Activated CD4-positive, alpha-beta T cell treated with anti-CD3 and anti-CD28 coated beads, Interleukin-2, amount 10 ng/mL, durations not matched to agents 7 days and 5 days (primary cell): ENCODE data around the gene PCSK5. TPM values are rescaled to one million over a fixed set of nuclear protein-coding genes. Genes with fewer than 3 reads are reported as not detected.
A peak's percentile ranks its signal among the peaks of the same experiment; 100 is the strongest.
"Not testable (repeated sequence)": the region's sequence is repeated elsewhere in the genome, so short reads cannot be mapped to it uniquely, and the experiment has no call there.

ENCODE experiments used
- CTCF ChIA-PET: fragments of 350-600 bp; sonication (Branson Sonifier 250); formaldehyde crosslinking; loops from one replicate; lab custom pipeline; 2021; ENCODE audit warnings: antibody characterized with exemption; lab: Charles Lee
- POLR2A ChIA-PET: fragments of 350-600 bp; sonication (Branson Sonifier 250); formaldehyde crosslinking; loops from one replicate; lab custom pipeline; 2021; ENCODE audit warnings: antibody characterized with exemption; lab: Charles Lee
- DNase-seq: peaks from one replicate; pipeline ENCODE4 v3.0.0-alpha.2; 2020
- H3K27ac Mint-ChIP-seq: one replicate; pipeline ENCODE4 v1.8.0; 2021; ENCODE audit warnings: mild to moderate bottlenecking, moderate library complexity, mixed read lengths
- H3K27me3 Mint-ChIP-seq: one replicate; pipeline ENCODE4 v1.8.0; 2021; ENCODE audit warnings: mixed read lengths
- H3K36me3 Mint-ChIP-seq: one replicate; pipeline ENCODE4 v1.8.0; 2021; ENCODE audit warnings: low read depth, mixed read lengths
- H3K4me1 Mint-ChIP-seq: one replicate; pipeline ENCODE4 v1.8.0; 2021; ENCODE audit warnings: mixed read lengths
- H3K4me3 Mint-ChIP-seq: one replicate; pipeline ENCODE4 v1.8.0; 2021; ENCODE audit warnings: mild to moderate bottlenecking, moderate library complexity, mixed read lengths
- H3K9me3 Mint-ChIP-seq: one replicate; pipeline ENCODE4 v1.8.0; 2021; ENCODE audit warnings: mixed read lengths
- total RNA-seq, 2 experiments: library from RNA; stranded (reverse); gene quantifications; one replicate each; pipeline ENCODE4 v1.2.3, GENCODE V29; 2021

PCSK5 gene
- total RNA-seq, 2 experiments from 2014 or later = 3.9 to 4.3 TPM

DNA sequence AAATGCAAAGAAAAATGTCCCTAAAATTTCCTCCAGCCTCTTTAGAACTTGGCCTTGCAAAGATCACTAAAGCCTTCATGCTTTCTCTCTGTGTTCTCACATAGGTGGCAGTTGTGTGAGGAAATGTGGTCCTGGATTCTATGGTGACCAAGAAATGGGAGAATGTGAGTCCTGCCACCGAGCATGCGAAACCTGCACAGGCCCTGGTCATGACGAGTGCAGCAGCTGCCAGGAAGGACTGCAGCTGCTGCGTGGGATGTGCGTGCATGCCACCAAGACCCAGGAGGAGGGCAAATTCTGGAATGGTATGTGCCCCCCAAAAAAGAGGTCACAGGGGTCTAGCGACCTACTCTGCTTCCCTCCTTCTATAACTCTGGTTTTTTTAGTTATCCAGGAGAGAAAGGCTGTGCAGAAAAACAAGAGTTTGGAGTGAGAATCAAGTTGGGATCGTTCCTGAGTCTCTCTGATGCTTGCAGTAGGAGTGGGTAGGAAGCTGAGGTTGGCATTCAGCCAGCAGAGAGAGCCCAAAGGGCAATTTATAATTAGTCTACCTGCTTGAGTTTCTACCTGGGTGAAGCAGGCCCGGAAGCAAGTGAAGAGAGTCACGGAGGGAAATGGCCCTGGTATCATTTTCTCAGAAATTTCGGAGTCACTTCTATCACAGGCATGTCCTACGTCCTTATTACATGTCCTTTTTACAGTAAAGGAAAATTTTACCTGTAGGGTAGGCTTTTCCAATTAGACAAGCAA lies 406.3 kb downstream of the PCSK5 start:
- ChIA-PET POLR2A (no interaction called here), CTCF (interaction anchor here (1.3 to 1.4 kb wide), 2 partner anchors 11 to 12 kb away, joined by 3 read pairs; no protein-coding TSS in a partner anchor)
- no peaks in the 10 kb centered on the region for H3K9me3 Mint-ChIP-seq
- peaks cover 19% of the 10 kb centered on the region for H3K4me1 Mint-ChIP-seq
- no peak for DNase-seq
- no peaks in the 10 kb centered on the region for H3K27me3 Mint-ChIP-seq
- H3K27ac Mint-ChIP-seq = peak overlapping the region; percentile 5
- no peak overlapping the region for H3K4me3 Mint-ChIP-seq
- H3K36me3 Mint-ChIP-seq = no peaks in the 10 kb centered on the region

DNA sequence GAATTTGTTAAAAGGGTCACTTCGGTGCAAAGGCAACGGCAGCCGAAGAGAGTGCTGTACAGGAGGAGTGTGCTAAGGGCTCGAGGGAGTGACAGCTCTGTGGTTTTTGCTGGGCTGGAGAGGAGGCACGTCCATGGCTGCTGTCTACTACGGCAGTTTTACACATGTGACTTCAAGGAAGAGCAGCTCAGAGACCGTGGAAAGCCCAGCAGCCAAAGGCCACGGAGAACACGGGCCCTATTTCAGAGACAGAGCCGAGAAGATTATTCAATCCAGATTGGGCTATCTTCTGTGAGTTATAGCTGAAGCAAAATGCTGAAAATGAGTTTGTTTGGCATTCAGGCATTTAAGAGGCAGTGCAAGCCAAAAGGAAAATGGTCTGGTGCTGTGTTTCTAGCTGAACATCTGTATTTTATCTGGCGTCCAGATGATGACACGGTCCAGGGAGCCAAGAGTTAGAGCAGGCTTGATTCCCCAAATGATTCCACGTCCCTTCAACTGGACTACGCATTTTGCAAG lies 407.3 kb downstream of the PCSK5 start:
- H3K27ac Mint-ChIP-seq = no peak overlapping the region
- no peaks in the 10 kb centered on the region for H3K36me3 Mint-ChIP-seq
- H3K4me3 Mint-ChIP-seq = no peak overlapping the region
- no peaks in the 10 kb centered on the region for H3K27me3 Mint-ChIP-seq
- CTCF ChIA-PET = interaction anchor here (1.3 to 1.4 kb wide), 2 partner anchors 9 to 11 kb away, joined by 3 read pairs; no protein-coding TSS in a partner anchor
- H3K9me3 Mint-ChIP-seq = no peaks in the 10 kb centered on the region
- POLR2A ChIA-PET = no interaction called here
- peaks cover 16% of the 10 kb centered on the region for H3K4me1 Mint-ChIP-seq
- no peak for DNase-seq

DNA sequence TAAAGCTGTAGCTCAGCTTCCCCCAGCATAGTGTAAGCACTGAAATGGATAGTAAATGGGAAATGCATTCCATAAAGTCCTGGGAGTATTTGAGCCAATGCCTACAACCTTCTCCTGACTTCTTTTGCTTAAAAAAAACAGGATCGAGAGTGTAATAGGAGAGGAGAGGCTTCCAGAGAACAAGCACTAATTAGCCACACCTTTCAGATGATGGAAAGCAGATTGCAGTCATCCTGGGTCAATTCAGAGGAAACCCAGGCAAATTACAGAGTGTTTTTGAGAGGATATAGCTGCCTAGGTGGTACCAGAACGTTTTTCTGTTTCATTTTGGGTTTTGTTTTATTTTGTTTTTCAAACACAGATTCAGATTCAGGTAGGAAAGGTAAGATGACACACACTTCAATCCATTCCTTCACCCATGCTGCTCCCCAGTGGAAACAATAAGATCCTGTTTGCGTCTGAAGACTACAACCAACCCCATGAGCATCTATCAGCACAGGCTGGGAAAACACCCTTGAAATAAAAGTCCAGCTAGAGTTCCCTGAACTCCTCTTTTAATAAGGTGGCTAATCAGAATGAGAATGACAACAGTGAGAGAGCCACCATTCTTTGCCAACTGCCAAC lies 408.2 kb downstream of the PCSK5 start:
- Mint-ChIP-seq H3K36me3 (no peaks in the 10 kb centered on the region), H3K4me3 (no peak overlapping the region), H3K27me3 (no peaks in the 10 kb centered on the region), H3K4me1 (peaks cover 12% of the 10 kb centered on the region), H3K9me3 (no peaks in the 10 kb centered on the region), H3K27ac (no peak overlapping the region)
- ChIA-PET CTCF (interaction anchor here (1.3 kb wide), 1 partner anchor 10 kb away, joined by 3 read pairs; no protein-coding TSS in a partner anchor), POLR2A (no interaction called here)
- no peak for DNase-seq

DNA sequence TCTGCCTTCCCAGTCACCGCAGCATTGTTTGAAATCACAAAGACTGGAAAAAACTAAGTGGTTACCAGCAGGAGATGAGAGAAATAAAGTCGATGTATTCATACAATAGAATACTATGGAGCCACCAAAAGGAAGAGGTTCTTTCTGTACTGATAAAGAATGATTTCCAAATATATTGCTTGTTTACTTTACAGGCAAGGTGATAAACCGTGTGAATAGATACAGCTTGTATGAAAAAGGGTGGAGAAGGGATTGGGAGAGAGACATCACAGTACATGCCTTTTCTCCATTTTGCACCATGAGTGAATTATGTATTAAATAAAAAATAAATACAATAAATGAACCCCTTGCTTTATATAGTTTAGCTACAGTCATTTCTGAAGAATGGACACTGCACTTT lies 412.1 kb downstream of the PCSK5 start:
- ChIA-PET CTCF (interaction anchor here (0.6 to 2.7 kb wide), 8 partner anchors 12 to 1033 kb away, joined by 3 to 8 read pairs (median 3); no protein-coding TSS in a partner anchor), POLR2A (interaction anchor here (0.6 kb wide), 1 partner anchor 499 kb away, joined by 4 read pairs; no protein-coding TSS in a partner anchor)
- Mint-ChIP-seq H3K9me3 (no peaks in the 10 kb centered on the region), H3K27me3 (no peaks in the 10 kb centered on the region), H3K4me3 (no peak overlapping the region), H3K36me3 (no peaks in the 10 kb centered on the region), H3K27ac (no peak overlapping the region), H3K4me1 (peaks cover 5% of the 10 kb centered on the region)
- no peak for DNase-seq

DNA sequence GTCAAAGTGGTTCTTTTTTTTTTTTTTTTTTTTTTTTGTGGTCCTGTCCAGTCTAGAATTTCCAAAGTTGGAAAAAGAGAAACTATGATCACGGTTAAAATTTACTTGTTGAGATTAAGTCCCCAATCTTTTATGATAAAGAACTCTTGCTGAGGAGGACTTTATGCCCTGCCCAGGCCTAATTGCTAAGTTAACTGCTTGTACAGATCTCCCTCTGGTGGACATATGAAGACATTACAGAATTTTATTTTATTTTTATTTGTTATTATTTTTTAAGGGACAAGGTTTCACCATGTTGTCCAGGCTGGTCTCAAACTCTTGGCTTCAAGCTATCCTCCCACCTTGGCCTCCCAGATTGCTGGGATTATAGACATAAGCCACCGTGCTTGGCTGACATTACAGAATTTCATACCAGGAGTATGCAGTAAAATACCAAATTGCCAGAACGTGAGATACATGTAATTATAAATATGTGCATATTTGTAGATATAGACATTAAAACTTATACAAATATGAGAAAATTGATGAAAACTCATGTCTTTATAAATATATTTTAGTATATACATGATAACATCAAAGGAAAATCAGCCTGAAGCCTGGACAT lies 412.6 kb downstream of the PCSK5 start:
- Mint-ChIP-seq H3K4me3 (no peak overlapping the region), H3K27me3 (no peaks in the 10 kb centered on the region), H3K4me1 (peaks cover 2% of the 10 kb centered on the region), H3K36me3 (no peaks in the 10 kb centered on the region), H3K27ac (no peak overlapping the region), H3K9me3 (no peaks in the 10 kb centered on the region)
- peak; percentile 13 for DNase-seq
- CTCF ChIA-PET = interaction anchor here (0.6 to 2.7 kb wide), 9 partner anchors 10 to 1034 kb away, joined by 3 to 8 read pairs (median 3); no protein-coding TSS in a partner anchor
- POLR2A ChIA-PET = no interaction called here

DNA sequence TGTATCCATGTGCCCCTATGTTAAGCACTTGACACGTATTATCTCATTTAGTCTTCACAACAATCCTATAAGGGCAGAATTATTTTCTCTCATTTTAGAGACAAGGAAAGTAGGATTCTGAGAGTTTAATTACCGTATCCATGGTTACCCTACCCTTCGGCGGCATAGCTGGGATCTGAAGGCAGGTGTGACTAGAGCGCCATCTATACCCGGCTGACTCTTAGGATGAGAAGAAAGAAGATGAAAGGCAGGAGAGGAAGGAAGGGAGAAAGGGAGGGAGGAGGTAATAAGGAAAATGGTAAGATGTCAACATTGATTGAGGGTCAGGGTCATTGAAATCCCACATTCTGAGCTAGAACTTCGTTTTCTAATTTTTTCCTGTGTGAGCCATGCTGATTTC lies 416.6 kb downstream of the PCSK5 start:
- H3K4me3 Mint-ChIP-seq = not testable (repeated sequence)

DNA sequence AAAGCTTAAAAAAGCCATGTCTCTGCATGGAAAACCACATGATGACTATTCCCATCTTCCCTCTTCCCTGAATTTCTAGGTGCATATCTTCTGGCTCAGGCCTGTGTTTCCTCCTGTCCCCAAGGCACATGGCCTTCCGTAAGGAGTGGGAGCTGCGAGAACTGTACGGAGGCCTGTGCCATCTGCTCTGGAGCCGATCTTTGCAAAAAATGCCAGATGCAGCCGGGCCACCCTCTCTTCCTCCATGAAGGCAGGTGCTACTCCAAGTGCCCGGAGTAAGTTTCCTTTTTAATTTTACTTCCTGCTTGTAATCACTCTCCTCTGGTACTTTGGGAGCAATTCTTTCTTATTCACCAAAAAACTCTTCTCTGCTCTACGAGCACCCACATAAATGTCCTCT lies 420.1 kb downstream of the PCSK5 start:
- H3K4me3 Mint-ChIP-seq = no peak overlapping the region
- no peak overlapping the region for H3K27ac Mint-ChIP-seq
- no peaks in the 10 kb centered on the region for H3K4me1 Mint-ChIP-seq
- H3K36me3 Mint-ChIP-seq = no peaks in the 10 kb centered on the region
- DNase-seq = no peak
- POLR2A ChIA-PET = no interaction called here
- CTCF ChIA-PET = no interaction called here
- H3K9me3 Mint-ChIP-seq = no peaks in the 10 kb centered on the region
- peaks cover 3% of the 10 kb centered on the region for H3K27me3 Mint-ChIP-seq

More for the DNA sequence above, 416.6 kb downstream of the PCSK5 start:
- H3K27ac Mint-ChIP-seq, DNase-seq, H3K4me1 Mint-ChIP-seq, H3K36me3 Mint-ChIP-seq, POLR2A ChIA-PET, H3K9me3 Mint-ChIP-seq, H3K27me3 Mint-ChIP-seq: not testable (repeated sequence)
- CTCF ChIA-PET = interaction anchor here (1.0 kb wide), 1 partner anchor 10 kb away, joined by 3 read pairs; no protein-coding TSS in a partner anchor

DNA sequence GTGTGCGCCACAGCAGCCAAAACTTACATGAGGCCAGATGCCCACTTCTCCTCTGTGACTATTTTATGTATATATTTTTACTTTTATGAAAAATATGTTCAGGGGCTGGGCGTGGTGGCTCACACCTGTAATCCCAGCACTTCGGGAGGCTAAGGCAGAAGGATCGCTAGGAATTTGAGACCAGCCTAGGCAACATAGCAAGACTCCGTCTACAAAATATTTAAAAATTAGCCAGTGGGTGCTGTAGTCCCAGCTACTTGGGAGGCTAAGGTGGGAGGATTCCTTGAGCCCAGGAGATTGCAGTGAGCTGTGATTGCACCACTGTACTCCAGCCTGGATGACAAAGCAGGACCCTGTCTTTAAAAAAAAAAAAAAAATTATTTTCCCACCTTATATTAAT lies 420.5 kb downstream of the PCSK5 start:
- no peaks in the 10 kb centered on the region for H3K9me3 Mint-ChIP-seq
- CTCF ChIA-PET = no interaction called here
- no peak for DNase-seq
- H3K27me3 Mint-ChIP-seq = peaks cover 3% of the 10 kb centered on the region
- no peaks in the 10 kb centered on the region for H3K36me3 Mint-ChIP-seq
- no peaks in the 10 kb centered on the region for H3K4me1 Mint-ChIP-seq
- H3K27ac Mint-ChIP-seq = no peak overlapping the region
- H3K4me3 Mint-ChIP-seq = no peak overlapping the region
- POLR2A ChIA-PET = no interaction called here

DNA sequence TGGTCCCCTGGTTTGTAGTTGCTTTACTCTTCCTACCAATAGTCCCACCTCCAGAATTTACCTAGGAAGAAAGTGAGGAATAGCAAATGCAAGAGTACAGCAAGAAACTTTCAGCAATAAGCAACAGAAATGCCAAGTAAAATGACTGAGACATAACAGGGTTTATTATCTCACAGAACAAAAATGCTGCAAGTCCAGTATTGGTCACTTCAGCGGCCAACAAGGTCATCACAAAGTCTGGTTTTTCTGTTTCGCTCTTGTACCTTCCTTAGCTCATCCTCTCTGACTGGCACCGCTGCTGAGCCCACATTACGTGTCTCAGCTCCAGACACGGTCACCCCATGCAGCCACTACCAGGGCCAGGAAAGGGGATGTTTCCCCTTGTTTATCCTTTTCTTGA lies 421.1 kb downstream of the PCSK5 start:
- CTCF ChIA-PET = no interaction called here
- POLR2A ChIA-PET = no interaction called here
- Mint-ChIP-seq H3K4me3 (no peak overlapping the region), H3K4me1 (no peaks in the 10 kb centered on the region), H3K36me3 (no peaks in the 10 kb centered on the region), H3K27ac (no peak overlapping the region), H3K27me3 (peaks cover 3% of the 10 kb centered on the region), H3K9me3 (no peaks in the 10 kb centered on the region)
- DNase-seq = no peak

DNA sequence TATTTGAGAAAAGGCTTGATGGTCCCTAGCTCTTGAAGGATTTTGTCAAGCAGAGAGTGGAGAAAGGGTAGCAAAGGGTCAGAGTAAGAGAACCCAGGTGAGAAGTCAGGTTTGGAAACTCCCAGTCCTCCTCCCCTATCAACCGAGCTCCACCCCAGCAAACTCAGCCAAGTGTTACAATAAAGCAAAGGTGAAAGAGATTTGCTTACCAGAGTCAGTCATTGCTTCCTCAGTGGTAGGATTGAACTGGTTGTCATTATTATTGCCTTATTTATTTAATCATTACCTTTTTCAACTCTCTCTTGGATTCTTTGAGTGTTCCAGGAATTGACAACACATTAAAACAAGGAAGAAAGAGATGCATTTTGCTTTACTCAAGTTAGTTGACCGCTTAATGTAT lies 423.3 kb downstream of the PCSK5 start:
- Mint-ChIP-seq H3K4me1 (no peaks in the 10 kb centered on the region), H3K36me3 (no peaks in the 10 kb centered on the region), H3K9me3 (no peaks in the 10 kb centered on the region), H3K27ac (no peak overlapping the region), H3K27me3 (peaks cover 3% of the 10 kb centered on the region), H3K4me3 (no peak overlapping the region)
- ChIA-PET CTCF (no interaction called here), POLR2A (interaction anchor here (0.6 kb wide), 1 partner anchor 23 kb away, joined by 3 read pairs; no protein-coding TSS in a partner anchor)
- DNase-seq = no peak

DNA sequence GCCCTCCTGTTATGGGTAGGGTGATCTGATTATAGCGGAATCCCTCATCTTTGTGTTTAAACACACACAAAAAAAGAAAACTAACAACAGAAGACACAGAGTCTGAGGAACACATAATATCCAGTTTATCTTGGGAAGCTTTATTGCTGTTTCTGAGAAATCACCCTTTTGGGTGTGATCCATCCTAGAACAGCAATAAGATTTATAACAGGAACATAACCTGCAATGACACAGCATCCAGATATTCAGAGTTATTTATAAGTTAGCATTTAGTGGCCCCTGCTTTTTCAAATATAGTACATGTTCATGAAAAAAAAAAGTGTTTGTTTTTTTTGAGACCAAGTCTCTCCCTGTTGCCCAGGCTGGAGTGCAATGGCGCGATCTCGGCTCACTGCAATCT lies 423.8 kb downstream of the PCSK5 start:
- no peaks in the 10 kb centered on the region for H3K36me3 Mint-ChIP-seq
- peaks cover 3% of the 10 kb centered on the region for H3K27me3 Mint-ChIP-seq
- no peaks in the 10 kb centered on the region for H3K4me1 Mint-ChIP-seq
- H3K27ac Mint-ChIP-seq = no peak overlapping the region
- ChIA-PET POLR2A (no interaction called here), CTCF (no interaction called here)
- DNase-seq = no peak
- no peak overlapping the region for H3K4me3 Mint-ChIP-seq
- H3K9me3 Mint-ChIP-seq = no peaks in the 10 kb centered on the region

DNA sequence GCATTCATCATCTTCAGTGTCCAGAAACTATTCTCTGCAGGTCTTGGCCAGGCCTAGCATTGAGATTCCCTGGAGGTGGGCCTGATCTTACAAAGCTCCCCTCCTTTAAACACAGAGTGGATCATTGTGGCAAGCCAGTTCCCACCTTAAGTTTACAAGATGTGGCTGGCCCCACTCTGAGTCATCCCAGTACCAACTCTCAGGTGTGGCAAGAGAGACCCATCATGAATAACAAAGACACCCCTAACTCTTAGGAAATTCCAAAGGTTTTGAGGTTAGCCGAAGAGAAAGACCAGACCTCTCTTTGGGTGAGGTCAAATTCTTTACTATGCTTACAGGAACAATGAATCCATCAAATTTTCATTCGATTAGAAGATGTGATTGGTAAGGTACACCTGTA lies 425.6 kb downstream of the PCSK5 start:
- ChIA-PET POLR2A (no interaction called here), CTCF (interaction anchor here (0.7 kb wide), 1 partner anchor 1228 kb away, joined by 3 read pairs; the partner anchor contains the start of gene OSTF1)
- no peaks in the 10 kb centered on the region for H3K4me1 Mint-ChIP-seq
- no peaks in the 10 kb centered on the region for H3K36me3 Mint-ChIP-seq
- H3K27me3 Mint-ChIP-seq = peaks cover 1% of the 10 kb centered on the region
- DNase-seq = no peak
- H3K4me3 Mint-ChIP-seq = no peak overlapping the region
- H3K27ac Mint-ChIP-seq = no peak overlapping the region
- no peaks in the 10 kb centered on the region for H3K9me3 Mint-ChIP-seq

DNA sequence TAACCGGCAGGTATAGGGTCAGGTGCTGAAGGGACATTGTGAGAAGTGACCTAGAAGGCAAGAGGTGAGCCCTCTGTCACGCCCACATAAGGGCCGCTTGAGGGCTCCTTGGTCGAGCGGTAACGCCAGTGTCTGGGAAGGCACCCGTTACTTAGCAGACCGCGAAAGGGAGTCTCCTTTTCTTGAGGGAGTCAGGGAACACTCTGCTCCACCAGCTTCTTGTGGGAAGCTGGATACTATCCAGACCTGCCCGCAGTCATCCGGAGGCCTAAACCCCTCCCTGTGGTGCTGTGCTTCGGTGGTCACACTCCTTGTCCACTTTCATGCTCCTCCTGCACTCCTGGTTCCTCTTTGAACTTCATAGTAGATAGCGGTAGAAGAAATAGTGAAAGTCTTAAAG lies 429.0 kb downstream of the PCSK5 start:
- H3K9me3 Mint-ChIP-seq, H3K27me3 Mint-ChIP-seq, H3K27ac Mint-ChIP-seq, CTCF ChIA-PET, DNase-seq, POLR2A ChIA-PET, H3K4me3 Mint-ChIP-seq, H3K4me1 Mint-ChIP-seq, H3K36me3 Mint-ChIP-seq: not testable (repeated sequence)
